HCT116 (cell line): Measurements from ENCODE around the gene FLNC. TPM values are rescaled to one million over a fixed set of nuclear protein-coding genes. Genes with fewer than 3 reads are reported as not detected.
A peak's percentile ranks its signal among the peaks of the same experiment; 100 is the strongest.

ENCODE experiments used
- ATAC-seq: fragments of 200-7000 bp; cut with Tn5 transposase; 2 replicates; pipeline ENCODE4 v1.9.1; 2020; ENCODE audit warnings: mild to moderate bottlenecking, moderate library complexity
- BruUV-seq: library from RNA; stranded (reverse); fragments of 400-500 nt; replicated peaks from 2 replicates; lab custom pipeline; 2021; lab: Mats Ljungman, UMichigan
- CTCF ChIA-PET: fragments of 300-600 bp; sonication (Branson Sonifier 250); formaldehyde crosslinking; loops from one replicate; lab custom pipeline; 2021; ENCODE audit warnings: antibody characterized with exemption; lab: Charles Lee
- POLR2A ChIA-PET: fragments of 300-600, 350-600 bp; sonication (Branson Sonifier 250); formaldehyde crosslinking; loops from one replicate; lab custom pipeline; 2021; ENCODE audit warnings: antibody characterized with exemption; lab: Charles Lee
- RAD21 ChIA-PET, 2 experiments: fragments of 300-600 bp; sonication (Branson Sonifier 250); formaldehyde crosslinking; loops; one replicate each; lab custom pipeline; 2023; ENCODE audit warnings: low total read pairs in 2 of 2; ENCODE audit not compliant: uncharacterized antibody in 2 of 2, unreplicated experiment in 2 of 2, low non-redundant PET in 1 of 2; lab: Charles Lee
- DNase-seq: peaks from one replicate; pipeline ENCODE4 v3.0.0-alpha.2; 2010; ENCODE audit warnings: low read depth, low spot score
- H2AFZ ChIP-seq: fragments of 200-600 bp; shearing (Covaris generic), sonication (generic); 2 replicates; pipeline ENCODE4 v1.6.1; 2017; ENCODE audit warnings: low read depth, mixed run types, mixed read lengths, antibody characterized with exemption, low read length; ENCODE audit not compliant: poor library complexity, severe bottlenecking
- H3K27ac ChIP-seq: 2 replicates; pipeline ENCODE4 v1.5.1; 2012; ENCODE audit warnings: low read depth, low read length
- H3K27me3 ChIP-seq: fragments of 200-600 bp; sonication (generic); 2 replicates; pipeline ENCODE4 v1.6.1; 2016; ENCODE audit warnings: mixed run types, low read length, mixed read lengths; ENCODE audit not compliant: insufficient read depth
- H3K36me3 ChIP-seq, 2 experiments: fragments of 200-500 bp in 1 of 2; fragments of 200-600 bp in 1 of 2; sonication (Bioruptor generic) in 1 of 2; sonication (generic) in 1 of 2; 2 replicates each; pipeline versions ENCODE4 v1.5.1 to v1.6.1; 2014 to 2016; ENCODE audit warnings: low read length in 2 of 2, inconsistent platforms in 1 of 2, mixed read lengths in 1 of 2, mixed run types in 1 of 2; ENCODE audit not compliant: insufficient read depth in 2 of 2, control insufficient read depth in 1 of 2
- H3K4me1 ChIP-seq, 2 experiments: fragments of 200-600 bp in 1 of 2; sonication (generic) in 1 of 2; 2 replicates each; pipeline versions ENCODE4 v1.5.1 to v1.6.1; 2012 to 2017; ENCODE audit warnings: low read length in 2 of 2, inconsistent platforms in 1 of 2, mild to moderate bottlenecking in 1 of 2, mixed read lengths in 1 of 2, mixed run types in 1 of 2, moderate library complexity in 1 of 2; ENCODE audit not compliant: insufficient read depth in 2 of 2, control insufficient read depth in 1 of 2
- H3K4me2 ChIP-seq: fragments of 200-600 bp; sonication (generic); 2 replicates; pipeline ENCODE4 v1.6.1; 2017; ENCODE audit warnings: mixed run types, low read length, mixed read lengths
- H3K4me3 ChIP-seq, 2 experiments: fragments of 200-600 bp in 1 of 2; sonication (generic) in 1 of 2; replicated peaks in 1 of 2; 2 replicates each; pipeline ENCODE4 v1.5.1; 2011 to 2016; ENCODE audit warnings: low read length in 2 of 2, control low read depth in 1 of 2, low read depth in 1 of 2, mild to moderate bottlenecking in 1 of 2, mixed read lengths in 1 of 2, mixed run types in 1 of 2
- H3K79me2 ChIP-seq: fragments of 200-600 bp; sonication (generic); 2 replicates; pipeline ENCODE4 v1.6.1; 2017; ENCODE audit warnings: mild to moderate bottlenecking, mixed run types, low read length, moderate library complexity, mixed read lengths; ENCODE audit not compliant: insufficient read depth
- H3K9ac ChIP-seq: fragments of 200-600 bp; sonication (generic); 2 replicates; pipeline ENCODE4 v1.6.1; 2016; ENCODE audit warnings: low read length, mixed read lengths
- H3K9me2 ChIP-seq: fragments of 200-600 bp; sonication (generic), shearing (Covaris generic); 2 replicates; pipeline ENCODE4 v1.6.1; 2017; ENCODE audit warnings: mixed run types, mild to moderate bottlenecking, moderate library complexity; ENCODE audit not compliant: insufficient read depth
- H3K9me3 ChIP-seq, 2 experiments: fragments of 200-500 bp in 1 of 2; fragments of 200-600 bp in 1 of 2; sonication (Bioruptor generic) in 1 of 2; sonication (generic) in 1 of 2; 2 replicates each; pipeline ENCODE4 v1.6.1; 2014 to 2017; ENCODE audit warnings: low read length in 2 of 2, mixed read lengths in 2 of 2, inconsistent platforms in 1 of 2, low read depth in 1 of 2, mild to moderate bottlenecking in 1 of 2, mixed run types in 1 of 2, moderate library complexity in 1 of 2; ENCODE audit not compliant: control insufficient read depth in 1 of 2, insufficient read depth in 1 of 2
- H4K20me1 ChIP-seq: fragments of 200-600 bp; sonication (generic), shearing (Covaris generic); 2 replicates; pipeline ENCODE4 v1.6.1; 2017; ENCODE audit warnings: mixed run types, mild to moderate bottlenecking, moderate library complexity; ENCODE audit not compliant: insufficient read depth
- ATF3 ChIP-seq: IDR thresholded peaks from 2 replicates; pipeline ENCODE4 v1.6.1; 2012
- CEBPB ChIP-seq: IDR thresholded peaks from 2 replicates; pipeline ENCODE4 v1.6.1; 2012; ENCODE audit warnings: low read depth
- EGR1 ChIP-seq: IDR thresholded peaks from 2 replicates; pipeline ENCODE4 v1.6.1; 2012; ENCODE audit warnings: low read depth
- ELF1 ChIP-seq: IDR thresholded peaks from 2 replicates; pipeline ENCODE4 v1.6.1; 2012; ENCODE audit warnings: low read depth, borderline replicate concordance
- EZH2 ChIP-seq: fragments of 200-600 bp; sonication (generic); IDR thresholded peaks from 2 replicates; pipeline ENCODE4 v1.6.1; 2017; ENCODE audit warnings: antibody characterized with exemption, mixed run types
- FOSL1 ChIP-seq: IDR thresholded peaks from 2 replicates; pipeline ENCODE4 v1.6.1; 2012; ENCODE audit warnings: low read depth
- POLR2A ChIP-seq: IDR thresholded peaks from 2 replicates; pipeline ENCODE4 v1.7.0; 2011; ENCODE audit warnings: borderline replicate concordance; ENCODE audit not compliant: insufficient read depth, insufficient read length; ENCODE audit errors: extremely low read depth
- POLR2AphosphoS5 ChIP-seq: IDR thresholded peaks from 2 replicates; pipeline ENCODE4 v1.6.1; 2011; ENCODE audit warnings: mild to moderate bottlenecking, low read depth, low read length, moderate library complexity
- SIN3A ChIP-seq: IDR thresholded peaks from 2 replicates; pipeline ENCODE4 v1.6.1; 2012; ENCODE audit warnings: low read depth
- SP1 ChIP-seq: IDR thresholded peaks from 2 replicates; pipeline ENCODE4 v1.6.1; 2012; ENCODE audit warnings: low read depth
- ZNF274 ChIP-seq: fragments of 200-500 bp; sonication (Bioruptor generic); IDR thresholded peaks from 2 replicates; pipeline ENCODE4 v1.6.1; 2014; ENCODE audit warnings: mild to moderate bottlenecking, low read depth, low read length, inconsistent platforms
- intact Hi-C: fragments of 100-400 bp; cut with micrococcal nuclease; formaldehyde crosslinking; loops from 2 replicates; pipeline ENCODE4 v1.10.0; 2022
- total RNA-seq: library from RNA; stranded (reverse); gene quantifications from one replicate; pipeline ENCODE4 v1.2.1, GENCODE V29; 2021; ENCODE audit not compliant: unreplicated experiment
- TF ChIP-seq, protein P1 (sequence below), 3 experiments: fragments of 200-600 bp in 1 of 3; sonication (generic) in 1 of 3; IDR thresholded peaks in 2 of 3; conservative IDR thresholded peaks in 1 of 3; 2 replicates each; pipeline ENCODE4 v1.5.1; 2012 to 2017; ENCODE audit warnings: low read depth in 2 of 3, low read length in 2 of 3, antibody characterized with exemption in 1 of 3, borderline replicate concordance in 1 of 3, control low read depth in 1 of 3, mild to moderate bottlenecking in 1 of 3, mixed read lengths in 1 of 3, mixed run types in 1 of 3, moderate library complexity in 1 of 3; ENCODE audit not compliant: insufficient read depth in 1 of 3
- TF ChIP-seq, protein P2 (sequence below): IDR thresholded peaks from 2 replicates; pipeline ENCODE4 v1.6.1; 2012

The FLNC gene
- total RNA-seq, 1 experiment from 2014 or later: 42.8 TPM

DNA sequence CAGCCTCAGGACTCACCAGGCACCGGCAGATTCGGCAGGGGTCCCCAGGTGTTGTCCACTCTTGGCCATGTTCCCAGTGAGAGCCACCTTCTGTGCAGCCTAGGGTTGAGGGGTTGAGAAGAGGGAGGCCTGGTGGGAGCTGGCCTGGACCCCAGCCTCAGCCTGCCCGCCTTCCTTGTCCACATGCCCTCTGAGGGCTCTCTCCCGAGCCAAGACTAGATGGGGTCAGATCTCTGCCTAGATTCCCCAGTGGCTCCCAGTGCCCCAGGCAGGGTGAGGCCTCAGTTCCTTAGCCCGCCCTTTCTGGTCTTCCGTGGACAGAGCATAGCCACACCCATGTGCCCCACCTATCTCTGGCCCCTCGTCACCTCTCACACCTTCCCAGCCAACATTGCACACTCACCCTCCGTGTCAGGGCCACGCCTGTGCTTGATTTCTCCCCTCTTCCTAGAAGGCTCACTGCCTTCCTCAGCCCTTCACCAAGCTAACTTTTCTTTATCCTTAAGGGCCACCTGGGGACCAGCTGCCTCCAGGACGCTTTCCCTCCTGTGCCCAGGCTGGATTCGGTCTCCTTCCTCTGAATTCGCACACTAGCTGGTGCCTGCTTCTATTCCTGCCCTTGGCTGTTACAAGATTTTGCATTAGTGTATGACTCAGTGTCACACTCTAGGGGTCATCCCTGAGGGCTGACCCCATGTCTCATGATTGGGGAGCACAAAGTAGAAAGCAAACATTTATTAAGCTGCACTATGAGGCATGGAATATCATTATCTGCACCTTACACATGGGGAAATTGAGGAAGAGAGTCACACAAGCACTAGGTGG, 72.8 kb downstream of the FLNC start:
- H3K4me1 ChIP-seq: peaks cover 7 to 33% of the 10 kb centered on the region in 2 experiments
- no peaks in the 10 kb centered on the region for H3K36me3 ChIP-seq
- no TSS peak for BruUV-seq
- CTCF ChIA-PET: interaction anchor here (1.1 to 2.1 kb wide), 3 partner anchors 19 to 311 kb away, joined by 3 to 6 read pairs (median 4); no protein-coding TSS in a partner anchor
- H3K27me3 ChIP-seq: no peaks in the 10 kb centered on the region
- peak overlapping the region; percentile 1; the same call in 1 of the 2 replicates for H3K27ac ChIP-seq
- peak; percentile 36 for ATAC-seq
- TF ChIP-seq EZH2: no peak
- TF ChIP-seq ELF1: no peak
- no peak for TF ChIP-seq ZNF274
- TF ChIP-seq SIN3A: no peak
- no peak for TF ChIP-seq POLR2AphosphoS5
- no peak for TF ChIP-seq POLR2A
- TF ChIP-seq CEBPB: no peak
- TF ChIP-seq, protein P1, sequence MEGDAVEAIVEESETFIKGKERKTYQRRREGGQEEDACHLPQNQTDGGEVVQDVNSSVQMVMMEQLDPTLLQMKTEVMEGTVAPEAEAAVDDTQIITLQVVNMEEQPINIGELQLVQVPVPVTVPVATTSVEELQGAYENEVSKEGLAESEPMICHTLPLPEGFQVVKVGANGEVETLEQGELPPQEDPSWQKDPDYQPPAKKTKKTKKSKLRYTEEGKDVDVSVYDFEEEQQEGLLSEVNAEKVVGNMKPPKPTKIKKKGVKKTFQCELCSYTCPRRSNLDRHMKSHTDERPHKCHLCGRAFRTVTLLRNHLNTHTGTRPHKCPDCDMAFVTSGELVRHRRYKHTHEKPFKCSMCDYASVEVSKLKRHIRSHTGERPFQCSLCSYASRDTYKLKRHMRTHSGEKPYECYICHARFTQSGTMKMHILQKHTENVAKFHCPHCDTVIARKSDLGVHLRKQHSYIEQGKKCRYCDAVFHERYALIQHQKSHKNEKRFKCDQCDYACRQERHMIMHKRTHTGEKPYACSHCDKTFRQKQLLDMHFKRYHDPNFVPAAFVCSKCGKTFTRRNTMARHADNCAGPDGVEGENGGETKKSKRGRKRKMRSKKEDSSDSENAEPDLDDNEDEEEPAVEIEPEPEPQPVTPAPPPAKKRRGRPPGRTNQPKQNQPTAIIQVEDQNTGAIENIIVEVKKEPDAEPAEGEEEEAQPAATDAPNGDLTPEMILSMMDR (IDR thresholded peaks at IDR 0.05 in 2 of 3, conservative IDR thresholded peaks at IDR 0.05 in 1 of 3; ENCODE audit: borderline replicate concordance in 1 of 3, insufficient read depth in 1 of 3, low read depth in 2 of 3, low read length in 2 of 3): no peak
- no peak for TF ChIP-seq ATF3
- TF ChIP-seq, protein P2, sequence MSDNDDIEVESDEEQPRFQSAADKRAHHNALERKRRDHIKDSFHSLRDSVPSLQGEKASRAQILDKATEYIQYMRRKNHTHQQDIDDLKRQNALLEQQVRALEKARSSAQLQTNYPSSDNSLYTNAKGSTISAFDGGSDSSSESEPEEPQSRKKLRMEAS: no peak
- TF ChIP-seq FOSL1: no peak
- TF ChIP-seq SP1: no peak
- TF ChIP-seq EGR1: no peak
- TF ChIP-seq, all 23 proteins: peak for 0
- H3K4me3 ChIP-seq: no peak overlapping the region
- H2AFZ ChIP-seq: peak overlapping the region; percentile 27
- ChIA-PET RAD21 (no interaction called here), POLR2A (no interaction called here)
- peak overlapping the region; percentile 61 for H3K4me2 ChIP-seq
- DNase-seq: no peak
- H3K9me3 ChIP-seq: no peaks in the 10 kb centered on the region
- intact Hi-C loops: no loop called here
- H3K9me2 ChIP-seq: no peaks in the 10 kb centered on the region
- H3K9ac ChIP-seq: peak overlapping the region; percentile 34; the same call in 1 of the 2 replicates
- H3K79me2 ChIP-seq: no peaks in the 10 kb centered on the region
- no peaks in the 10 kb centered on the region for H4K20me1 ChIP-seq
